HG03378 (cell line): Measurements from ENCODE around the gene HKDC1.
"Not testable (repeated sequence)": the region's sequence is repeated elsewhere in the genome, so short reads cannot be mapped to it uniquely, and the experiment has no call there.

Experiments used
- ATAC-seq: cut with Tn5 transposase; IDR thresholded peaks from one replicate; pipeline ENCODE4 v1.9.1; 2021; ENCODE audit warnings: mild to moderate bottlenecking, moderate library complexity; ENCODE audit not compliant: unreplicated experiment

Gene HKDC1

DNA sequence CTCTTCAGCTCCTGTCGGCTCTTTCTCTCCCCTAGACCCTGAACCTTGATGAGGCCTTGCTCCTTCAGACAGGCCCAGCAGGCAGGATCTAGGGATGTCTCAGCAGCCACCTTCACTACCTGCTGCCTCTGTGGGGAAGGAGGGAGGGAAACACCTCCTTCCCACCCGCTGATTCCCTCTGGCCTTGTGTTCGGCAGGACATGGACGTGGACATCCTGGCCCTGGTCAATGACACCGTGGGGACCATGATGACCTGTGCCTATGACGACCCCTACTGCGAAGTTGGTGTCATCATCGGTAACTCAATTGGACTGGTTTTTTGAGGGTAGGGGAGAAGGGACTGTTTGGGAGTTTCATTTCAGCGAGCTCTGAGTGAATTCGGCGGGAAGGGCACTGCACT, 20.3 kb downstream of the HKDC1 start:
- no peak for ATAC-seq

DNA sequence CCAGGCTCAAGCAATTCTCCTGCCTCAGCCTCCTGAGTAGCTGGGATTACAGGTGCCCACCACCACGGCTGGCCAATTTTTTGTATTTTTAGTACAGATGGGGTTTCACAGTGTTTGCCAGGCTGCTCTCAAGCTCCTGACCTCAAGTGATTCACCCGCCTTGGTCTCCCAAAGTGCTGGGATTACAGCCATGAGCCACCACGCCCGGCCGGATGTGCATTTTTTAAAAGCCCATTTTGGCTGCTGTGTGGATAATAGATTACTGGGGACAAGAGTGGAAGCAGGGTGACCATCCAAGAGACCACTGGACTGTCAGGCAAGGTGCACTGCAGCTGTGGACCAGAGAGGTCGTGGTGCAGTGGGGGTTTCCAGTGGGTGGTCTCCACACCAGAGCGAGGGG, 21.4 kb downstream of the HKDC1 start:
- ATAC-seq = no peak

DNA sequence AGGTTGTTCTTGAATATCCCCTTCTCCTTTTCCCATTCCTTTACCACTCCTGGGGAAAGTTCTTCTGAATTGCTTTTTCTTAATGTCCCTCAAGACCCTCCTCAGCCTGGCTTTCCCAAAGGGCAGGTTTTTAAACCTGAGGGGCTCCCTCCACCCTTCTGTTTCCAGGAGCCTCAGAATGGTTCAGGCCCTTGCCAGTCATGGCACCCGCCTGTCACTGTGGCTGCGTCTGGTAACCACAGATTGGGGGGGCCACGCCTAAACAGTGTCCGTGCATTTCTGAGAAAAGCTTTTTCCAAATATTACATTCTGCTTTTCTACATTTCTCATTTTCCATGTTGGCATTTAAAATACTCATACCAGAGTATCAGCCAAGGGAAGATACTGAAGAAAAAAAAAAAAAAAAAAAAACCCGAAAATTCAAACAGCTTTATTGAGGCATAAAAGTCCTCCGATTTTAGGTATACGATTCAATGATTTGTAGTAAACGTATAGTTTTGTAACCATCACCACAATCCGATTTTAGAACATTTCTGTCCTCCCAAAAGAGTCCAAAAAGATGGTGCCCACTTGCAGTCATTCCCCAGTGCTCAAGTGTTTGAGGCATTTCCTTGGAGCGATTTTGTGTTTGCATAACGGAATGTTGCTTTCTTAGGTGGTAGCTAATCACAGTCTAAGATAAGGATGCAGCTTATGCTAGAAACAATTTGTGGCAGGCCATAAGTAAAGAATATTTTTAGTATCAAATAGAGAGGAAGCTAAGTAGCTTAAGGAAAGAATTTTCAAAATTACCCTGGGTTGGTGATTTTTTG, 22.1 kb downstream of the HKDC1 start:
- ATAC-seq = no peak

DNA sequence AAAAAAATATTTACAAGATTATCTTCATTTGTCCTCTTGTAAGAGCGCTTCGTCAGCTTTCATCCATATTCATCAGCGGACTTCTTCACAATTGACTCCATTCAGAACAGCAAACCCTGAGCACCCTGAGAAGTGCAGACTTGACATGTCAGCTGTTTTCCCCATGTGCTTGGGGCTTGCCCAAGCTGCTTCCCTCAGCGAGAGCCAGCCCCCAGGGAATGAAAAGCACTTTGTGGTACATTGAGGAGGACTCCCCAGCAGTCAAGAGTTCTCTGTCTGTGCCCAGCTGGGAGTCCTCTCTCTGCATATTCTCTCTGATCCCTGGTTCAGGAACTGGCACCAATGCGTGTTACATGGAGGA, 22.7 kb downstream of the HKDC1 start:
- ATAC-seq = no peak

DNA sequence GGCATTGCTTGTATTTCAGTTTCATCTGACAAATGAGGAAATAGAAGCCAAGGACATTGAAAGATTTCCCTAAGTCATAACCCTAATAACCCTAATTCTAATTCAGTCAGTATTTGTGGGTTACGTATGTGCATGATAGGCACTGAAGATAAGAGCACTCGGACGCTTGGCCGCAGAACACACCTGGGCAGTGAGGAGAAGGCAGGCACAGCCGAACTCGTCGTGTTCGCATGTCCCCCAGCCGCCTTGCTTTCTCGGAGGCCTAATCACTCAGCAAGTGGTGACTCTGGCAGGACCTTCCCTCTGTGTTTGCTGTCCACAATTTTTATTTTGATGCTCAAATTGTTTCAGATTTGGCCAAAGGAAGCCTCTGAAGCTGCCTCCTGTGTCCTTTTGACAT, 23.7 kb downstream of the HKDC1 start:
- ATAC-seq = no peak

DNA sequence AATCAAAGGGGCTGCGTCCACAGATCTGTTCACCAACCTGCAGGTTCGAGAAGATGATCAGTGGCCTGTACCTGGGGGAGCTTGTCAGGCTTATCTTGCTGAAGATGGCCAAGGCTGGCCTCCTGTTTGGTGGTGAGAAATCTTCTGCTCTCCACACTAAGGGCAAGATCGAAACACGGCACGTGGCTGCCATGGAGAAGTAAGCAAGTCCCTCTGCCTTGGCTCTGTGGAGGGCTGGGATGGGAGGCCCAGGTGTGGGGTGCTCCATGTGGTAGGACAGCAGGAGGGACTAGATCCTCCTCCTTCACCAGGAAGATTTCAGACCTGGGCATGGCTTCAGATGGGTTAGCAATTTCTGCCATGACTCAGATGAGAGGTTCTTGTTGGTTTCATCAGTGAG, 25.9 kb downstream of the HKDC1 start:
- no peak for ATAC-seq

DNA sequence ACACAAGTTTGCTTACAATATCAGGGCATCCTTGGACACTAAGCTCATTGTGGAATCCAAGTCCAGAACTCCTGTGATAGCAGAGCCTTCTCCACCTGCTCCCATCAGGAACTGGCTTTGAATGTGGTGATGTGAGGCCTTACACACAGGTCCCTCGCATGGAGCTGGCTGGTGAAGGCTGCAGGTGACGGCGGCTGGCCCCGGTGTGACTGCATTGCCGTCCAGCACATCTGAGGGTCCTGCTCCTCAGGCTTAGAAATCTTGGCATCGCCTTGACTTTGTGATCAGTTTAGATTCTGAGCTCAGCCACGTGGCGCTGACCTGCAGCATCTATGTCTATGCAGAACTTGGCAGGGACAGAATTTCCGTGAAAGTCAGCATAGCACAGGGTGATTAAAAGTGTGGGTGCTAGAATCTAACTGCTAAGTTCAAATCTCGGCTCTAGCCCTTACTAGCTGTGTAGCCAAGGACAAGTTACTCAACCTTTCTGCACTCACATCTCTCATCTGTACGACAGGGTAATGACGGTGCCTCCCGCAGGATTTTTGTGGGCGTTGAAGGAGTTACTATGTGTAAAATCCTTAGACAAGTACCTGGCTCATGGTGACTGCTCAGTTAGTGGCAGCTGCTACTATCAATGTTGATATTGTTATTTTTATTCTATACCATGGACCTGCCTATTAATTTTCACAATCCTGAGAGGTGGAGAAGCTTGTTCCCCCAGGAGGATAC, 26.6 kb downstream of the HKDC1 start:
- ATAC-seq = no peak

DNA sequence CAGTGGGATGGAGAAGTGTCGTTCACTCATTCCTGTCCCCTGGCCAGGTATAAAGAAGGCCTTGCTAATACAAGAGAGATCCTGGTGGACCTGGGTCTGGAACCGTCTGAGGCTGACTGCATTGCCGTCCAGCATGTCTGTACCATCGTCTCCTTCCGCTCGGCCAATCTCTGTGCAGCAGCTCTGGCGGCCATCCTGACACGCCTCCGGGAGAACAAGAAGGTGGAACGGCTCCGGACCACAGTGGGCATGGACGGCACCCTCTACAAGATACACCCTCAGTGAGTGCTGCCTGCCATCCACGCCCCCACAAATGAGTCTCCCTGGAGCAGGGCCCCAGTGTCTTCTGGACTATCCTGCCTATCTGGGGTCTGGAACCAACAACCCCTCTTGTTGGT, 27.2 kb downstream of the HKDC1 start:
- ATAC-seq = no peak

DNA sequence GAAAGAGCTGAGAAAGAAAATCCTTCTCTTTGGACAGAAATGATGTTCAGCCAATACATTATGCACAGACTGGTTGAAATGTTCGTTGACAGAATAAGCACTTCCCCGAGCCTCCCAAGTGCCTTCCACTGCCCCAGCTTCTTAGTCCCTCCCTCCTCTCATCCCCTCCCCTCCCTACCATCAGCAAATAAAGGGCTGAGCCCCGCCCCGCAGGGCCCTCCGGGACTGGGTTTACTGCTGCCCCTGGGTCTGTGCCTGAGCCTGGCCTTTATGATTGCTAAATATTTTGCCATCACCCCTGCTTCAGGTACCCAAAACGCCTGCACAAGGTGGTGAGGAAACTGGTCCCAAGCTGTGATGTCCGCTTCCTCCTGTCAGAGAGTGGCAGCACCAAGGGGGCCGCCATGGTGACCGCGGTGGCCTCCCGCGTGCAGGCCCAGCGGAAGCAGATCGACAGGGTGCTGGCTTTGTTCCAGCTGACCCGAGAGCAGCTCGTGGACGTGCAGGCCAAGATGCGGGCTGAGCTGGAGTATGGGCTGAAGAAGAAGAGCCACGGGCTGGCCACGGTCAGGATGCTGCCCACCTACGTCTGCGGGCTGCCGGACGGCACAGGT, 28.1 kb downstream of the HKDC1 start:
- no peak for ATAC-seq

DNA sequence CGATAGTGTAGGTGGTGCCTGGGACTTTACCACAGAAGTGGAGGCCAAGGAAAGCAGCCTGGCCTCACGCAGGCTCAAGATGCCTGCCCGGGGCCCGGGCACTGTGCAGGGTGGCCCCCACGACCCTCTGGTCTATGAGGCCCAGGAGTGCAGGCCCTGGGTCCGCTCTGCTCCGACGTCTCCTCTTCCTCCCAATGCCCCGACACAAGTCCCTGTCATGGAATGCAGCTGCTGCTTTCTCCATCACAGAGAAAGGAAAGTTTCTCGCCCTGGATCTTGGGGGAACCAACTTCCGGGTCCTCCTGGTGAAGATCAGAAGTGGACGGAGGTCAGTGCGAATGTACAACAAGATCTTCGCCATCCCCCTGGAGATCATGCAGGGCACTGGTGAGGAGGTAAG, 29.9 kb downstream of the HKDC1 start:
- ATAC-seq = no peak

DNA sequence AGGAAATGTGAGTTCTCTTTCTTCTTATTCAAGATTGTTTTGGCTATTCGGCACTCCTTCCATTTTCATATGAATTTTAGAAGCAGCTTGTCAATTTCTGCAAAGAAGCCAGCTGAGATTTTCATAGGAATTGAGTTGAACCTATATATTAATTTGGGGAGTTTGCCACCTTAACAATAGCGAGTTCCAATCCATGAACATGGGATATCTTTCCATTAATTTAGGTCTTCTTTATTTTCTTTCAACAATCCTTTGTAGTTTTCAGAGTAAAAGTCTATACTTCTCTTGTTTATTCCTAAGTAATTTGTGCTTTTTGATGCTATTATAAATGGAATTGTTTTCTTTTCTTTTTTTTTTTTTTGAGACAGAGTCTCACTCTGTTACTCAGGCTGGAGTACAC, 31.3 kb downstream of the HKDC1 start:
- not testable (repeated sequence) for ATAC-seq

DNA sequence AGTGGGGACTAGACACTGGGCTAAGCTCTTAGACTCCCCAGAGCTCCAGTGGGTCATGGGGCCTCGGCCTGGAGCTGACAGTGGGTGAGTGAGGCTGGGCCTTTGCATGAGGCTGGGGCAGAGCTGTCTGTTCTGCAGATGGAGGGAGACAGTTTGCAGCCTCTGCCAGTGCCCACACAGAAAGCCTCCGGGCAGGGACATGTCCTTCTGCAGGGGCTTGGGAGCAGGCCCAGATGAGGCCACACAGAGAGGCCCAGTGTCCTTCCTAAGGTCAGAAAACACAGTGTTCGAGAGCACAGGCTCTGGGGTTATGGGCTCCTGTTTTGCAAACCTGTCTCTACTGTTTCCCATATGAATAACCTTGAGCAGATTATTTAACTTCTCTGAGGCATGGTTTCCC, 33.0 kb downstream of the HKDC1 start:
- ATAC-seq = no peak

DNA sequence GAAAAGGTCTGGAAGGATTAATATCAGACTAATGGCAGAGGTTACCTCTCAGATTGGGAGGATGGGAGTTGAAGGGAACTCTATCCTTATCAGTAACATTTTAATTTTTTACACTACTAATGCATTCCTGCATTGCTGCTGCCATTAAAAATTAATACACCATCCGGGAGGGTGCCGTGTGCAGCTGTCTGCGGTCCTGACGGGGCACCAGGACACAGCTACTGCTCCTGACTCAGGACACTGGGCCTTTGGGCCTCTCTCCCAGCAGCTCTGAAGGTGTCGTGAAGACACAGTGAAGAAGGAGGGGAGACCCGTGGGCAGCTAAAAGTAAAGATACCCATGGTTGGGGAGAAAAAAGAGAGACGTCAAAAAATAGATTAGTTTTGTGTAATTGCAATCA, 34.7 kb downstream of the HKDC1 start:
- no peak for ATAC-seq

DNA sequence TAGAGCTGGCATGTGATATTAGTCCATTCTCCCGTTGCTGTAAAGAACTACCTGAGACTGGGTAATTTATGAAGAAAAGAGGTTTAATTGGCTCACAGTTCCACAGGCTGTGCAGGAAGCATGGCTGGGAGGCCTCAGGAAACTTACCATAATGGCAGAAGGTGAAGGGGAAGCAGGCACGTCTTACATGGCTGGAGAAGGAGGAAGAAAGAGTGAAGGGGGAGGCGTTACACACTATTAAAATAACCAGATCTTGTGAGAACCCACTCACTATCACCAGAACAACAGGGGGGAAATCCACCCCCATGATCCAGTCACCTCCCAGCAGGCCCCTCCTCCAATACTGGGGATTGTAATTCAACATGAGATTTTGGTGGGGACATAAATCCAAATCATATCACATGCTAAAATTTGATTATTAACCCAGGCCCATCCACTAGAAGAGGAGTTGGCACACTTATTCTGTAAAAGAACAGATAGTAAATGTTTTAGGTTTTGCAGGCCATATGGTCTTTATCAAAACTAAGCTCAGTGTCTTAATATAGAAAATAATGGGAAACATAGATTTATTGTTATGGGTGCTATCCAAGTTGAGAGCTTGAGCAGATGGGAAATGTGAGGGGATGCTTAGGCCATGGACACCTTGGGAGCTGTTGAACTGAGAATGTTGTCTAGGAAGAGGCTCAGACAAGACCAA, 39.6 kb downstream of the HKDC1 start:
- ATAC-seq = no peak

DNA sequence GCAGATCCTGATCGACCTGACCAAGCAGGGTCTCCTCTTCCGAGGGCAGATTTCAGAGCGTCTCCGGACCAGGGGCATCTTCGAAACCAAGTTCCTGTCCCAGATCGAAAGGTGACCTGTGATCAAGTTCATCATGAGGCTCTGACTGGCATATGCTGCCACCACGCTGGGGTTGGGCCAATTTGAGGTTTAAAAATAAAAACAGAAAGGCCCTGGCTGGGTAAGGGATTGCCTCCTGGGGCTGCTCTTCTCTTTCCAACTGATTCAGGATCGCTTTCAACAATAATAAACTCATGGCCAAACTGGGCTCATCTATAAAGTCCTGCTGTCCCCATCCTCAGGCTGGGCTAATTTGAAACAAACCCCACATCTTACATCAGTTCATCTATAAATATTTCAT, 41.1 kb downstream of the HKDC1 start:
- ATAC-seq = no peak

DNA sequence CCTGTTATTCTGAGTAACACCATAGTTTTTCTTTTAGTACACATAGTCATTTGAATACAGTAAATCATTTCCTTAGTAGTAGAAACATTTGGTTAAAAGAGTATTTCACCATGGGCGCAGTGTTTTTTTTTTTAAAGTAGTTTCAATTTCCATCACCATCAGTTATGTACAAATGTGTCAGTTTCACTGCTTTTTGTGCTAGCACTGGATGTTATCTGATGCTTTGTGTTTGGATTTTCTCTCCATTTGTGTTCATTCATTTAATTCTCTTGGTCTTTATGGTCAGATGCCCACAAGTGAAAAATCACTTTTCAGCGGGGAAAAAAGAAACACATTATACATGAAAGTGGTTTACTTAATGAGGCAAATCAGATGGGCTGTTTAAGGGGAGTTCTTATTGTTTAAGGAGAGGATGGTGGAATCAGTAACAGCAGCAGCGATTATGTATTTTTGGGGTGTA, 42.2 kb downstream of the HKDC1 start:
- ATAC-seq = no peak

DNA sequence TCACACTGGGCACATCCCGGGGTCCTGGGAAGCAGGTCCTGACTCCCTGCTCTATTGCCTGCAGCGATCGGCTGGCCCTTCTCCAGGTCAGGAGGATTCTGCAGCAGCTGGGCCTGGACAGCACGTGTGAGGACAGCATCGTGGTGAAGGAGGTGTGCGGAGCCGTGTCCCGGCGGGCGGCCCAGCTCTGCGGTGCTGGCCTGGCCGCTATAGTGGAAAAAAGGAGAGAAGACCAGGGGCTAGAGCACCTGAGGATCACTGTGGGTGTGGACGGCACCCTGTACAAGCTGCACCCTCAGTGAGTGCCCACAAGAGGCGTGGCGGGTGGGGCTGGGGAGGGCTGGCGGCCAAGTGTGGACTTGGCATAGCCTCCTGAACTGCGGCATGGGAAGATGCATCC, 45.4 kb downstream of the HKDC1 start:
- no peak for ATAC-seq

DNA sequence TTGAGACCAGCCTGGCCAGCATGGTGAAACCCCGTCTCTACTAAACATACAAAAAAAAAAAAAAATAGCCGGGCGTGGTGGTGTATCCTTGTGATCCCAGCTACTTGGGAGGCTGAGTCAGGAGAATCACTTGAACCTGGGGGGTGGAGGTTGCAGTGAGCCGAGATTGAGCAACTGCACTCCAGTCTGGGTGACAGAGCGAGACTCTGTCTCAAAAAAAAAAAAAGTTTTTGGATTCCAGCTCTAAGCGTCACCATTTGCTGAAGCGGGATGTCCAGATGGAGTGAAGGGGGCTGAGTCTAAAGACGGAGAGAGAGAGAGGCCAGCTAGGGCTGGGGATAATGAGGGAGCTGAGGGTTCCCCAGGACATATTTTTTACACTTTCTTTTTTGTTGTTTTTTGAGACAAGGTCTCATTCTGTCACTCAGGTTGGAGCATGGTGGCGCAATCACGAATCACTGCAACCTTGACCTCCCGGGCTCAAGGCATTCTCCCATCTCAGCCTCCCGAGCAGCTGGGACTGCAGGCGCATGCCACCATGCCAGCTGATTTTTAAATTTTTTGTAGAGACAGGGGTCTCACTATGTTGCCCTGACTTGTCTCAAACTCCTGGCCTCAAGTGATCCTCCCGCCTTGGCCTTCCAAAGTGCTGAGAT, 48.8 kb downstream of the HKDC1 start:
- ATAC-seq = no peak

DNA sequence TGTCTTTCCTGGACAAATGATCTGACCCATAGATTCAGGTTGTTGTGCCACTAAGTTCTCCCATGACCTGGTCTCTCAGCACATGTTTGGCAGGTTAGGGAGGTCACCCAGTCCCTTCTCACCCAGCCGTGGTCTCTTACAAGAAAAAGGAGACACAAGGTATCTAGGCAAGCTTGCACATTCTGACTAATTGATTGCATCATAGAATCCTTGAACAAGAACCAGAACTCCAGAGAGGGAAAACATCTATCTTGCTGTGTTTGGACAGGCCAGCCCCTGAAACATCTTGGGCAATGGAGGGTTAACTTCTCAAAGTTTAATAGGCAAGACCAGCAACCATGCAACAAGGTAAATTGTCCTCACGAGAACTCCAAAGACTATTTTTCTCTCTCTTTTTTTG, 49.6 kb downstream of the HKDC1 start:
- ATAC-seq = no peak

DNA sequence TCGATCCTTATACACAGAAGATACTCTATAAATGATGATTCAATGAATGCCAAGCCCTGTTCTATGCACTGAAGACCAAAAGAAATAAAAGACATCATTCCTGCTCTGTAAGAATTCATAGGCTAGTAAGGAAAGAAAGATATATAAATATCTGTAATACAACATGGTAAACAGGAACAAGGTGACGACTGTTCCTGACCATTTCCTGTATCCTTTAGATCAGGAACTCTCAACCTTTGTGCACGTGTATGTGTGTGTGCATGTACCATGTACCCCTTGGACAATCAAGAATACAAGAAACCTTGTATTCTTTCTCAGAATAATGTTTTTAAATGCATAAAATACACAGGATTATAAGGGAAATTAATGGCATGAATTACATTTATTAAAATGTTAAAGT, 50.9 kb downstream of the HKDC1 start:
- ATAC-seq = no peak

DNA sequence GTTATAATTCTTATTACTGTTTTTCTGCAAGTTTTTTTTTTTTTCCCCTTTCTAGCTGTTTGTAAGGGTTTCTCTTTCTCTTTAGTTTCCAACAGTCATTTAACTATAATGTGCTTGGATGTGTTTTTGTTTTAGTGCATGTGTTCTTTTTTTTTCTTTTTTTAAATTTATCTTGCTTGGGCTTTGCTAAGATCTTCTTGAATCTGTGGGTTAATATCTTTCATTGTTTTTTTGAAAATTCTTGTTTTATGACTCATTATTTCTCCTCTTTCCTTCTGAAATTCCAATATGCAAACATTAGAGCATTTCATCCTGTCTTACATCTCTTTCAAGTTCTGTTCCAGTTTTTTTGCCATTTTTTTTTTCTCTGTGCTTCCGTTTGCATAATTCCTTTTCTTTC, 52.5 kb downstream of the HKDC1 start:
- ATAC-seq = no peak
